ENCODE measurements around the gene GPR12. TPM values are rescaled to one million over a fixed set of nuclear protein-coding genes. Genes with fewer than 3 reads are reported as not detected.

Gene GPR12
- total and polyA plus RNA-seq, 8 donors = 0.05 to 0.31 (median 0.18) TPM; not detected in 5

DNA sequence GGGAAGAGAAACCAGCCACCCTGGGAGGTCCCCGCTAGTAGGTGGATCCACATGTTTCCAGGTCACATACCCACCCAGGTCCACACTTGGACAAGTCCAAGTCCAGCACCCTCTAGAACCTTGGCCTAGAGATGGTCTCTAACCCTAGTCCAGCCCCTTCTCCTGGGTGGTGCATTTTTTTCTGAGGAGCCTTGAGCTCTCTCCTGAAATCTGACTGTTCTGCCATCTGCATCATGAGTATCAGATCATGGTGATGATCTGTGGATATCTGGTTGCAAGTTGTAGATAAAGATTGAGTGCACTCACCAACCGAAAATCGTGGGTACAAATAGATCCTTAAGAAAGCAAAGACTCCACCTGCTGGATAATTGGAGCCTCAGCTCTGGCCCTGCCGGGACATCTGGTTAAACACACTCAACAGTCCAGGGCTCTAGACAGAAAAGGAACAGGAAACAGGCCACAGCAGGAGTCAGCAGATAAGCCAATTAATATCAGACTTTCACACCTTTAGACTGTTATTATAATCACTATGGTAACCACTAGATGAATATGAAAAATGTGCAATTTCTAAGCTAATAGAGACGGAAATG lies 41.1 kb downstream of the GPR12 start:
- Histone ChIP-seq H3K36me3 (no peaks in the 10 kb centered on the region), H3K4me1 (no peaks in the 10 kb centered on the region), H3K27ac (no peak overlapping the region), H3K27me3 (peaks cover 0 to 9% (median 0%) of the 10 kb centered on the region in 3 donors), H3K4me3 (no peak overlapping the region), H3K9me3 (no peaks in the 10 kb centered on the region)
- WGBS, 5 donors = 38 to 64% (median 47%) methylated on average over 5 of the region's 5 CpGs
- DNase-seq = no peak
- intact Hi-C loops (cut with DNase I; ENCODE audit: low total_unique reads) = loop anchor here (10.0 kb wide), 1 partner anchor 205 kb away; no protein-coding TSS in a partner anchor
- TF ChIP-seq POLR2A (IDR thresholded peaks at IDR 0.05) (no peak), POLR2AphosphoS5 (IDR thresholded peaks at IDR 0.05) (no peak), EP300 (IDR thresholded peaks at IDR 0.05) (no peak)
- TF ChIP-seq, protein P1, sequence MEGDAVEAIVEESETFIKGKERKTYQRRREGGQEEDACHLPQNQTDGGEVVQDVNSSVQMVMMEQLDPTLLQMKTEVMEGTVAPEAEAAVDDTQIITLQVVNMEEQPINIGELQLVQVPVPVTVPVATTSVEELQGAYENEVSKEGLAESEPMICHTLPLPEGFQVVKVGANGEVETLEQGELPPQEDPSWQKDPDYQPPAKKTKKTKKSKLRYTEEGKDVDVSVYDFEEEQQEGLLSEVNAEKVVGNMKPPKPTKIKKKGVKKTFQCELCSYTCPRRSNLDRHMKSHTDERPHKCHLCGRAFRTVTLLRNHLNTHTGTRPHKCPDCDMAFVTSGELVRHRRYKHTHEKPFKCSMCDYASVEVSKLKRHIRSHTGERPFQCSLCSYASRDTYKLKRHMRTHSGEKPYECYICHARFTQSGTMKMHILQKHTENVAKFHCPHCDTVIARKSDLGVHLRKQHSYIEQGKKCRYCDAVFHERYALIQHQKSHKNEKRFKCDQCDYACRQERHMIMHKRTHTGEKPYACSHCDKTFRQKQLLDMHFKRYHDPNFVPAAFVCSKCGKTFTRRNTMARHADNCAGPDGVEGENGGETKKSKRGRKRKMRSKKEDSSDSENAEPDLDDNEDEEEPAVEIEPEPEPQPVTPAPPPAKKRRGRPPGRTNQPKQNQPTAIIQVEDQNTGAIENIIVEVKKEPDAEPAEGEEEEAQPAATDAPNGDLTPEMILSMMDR (IDR thresholded peaks at IDR 0.05) = no peak

DNA sequence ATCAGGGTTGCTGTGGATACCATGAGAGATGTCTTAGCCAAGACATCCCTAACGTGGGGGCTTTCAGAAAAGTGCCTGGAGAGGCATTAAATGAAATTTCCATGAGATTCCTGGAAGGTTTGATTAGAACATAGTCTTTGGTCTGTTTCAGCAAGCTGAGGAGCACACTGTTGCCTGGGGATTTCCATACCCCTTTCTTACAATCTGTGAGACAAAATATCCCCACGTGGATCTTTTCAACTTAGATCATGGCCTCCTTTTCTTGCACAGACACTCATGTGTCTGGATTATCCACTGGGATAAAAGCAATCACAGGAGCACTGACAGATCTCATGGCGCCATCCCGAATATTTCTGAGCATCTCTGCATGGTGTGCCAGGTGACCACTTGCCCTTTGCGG lies 41.7 kb downstream of the GPR12 start:
- Histone ChIP-seq H3K36me3 (no peaks in the 10 kb centered on the region), H3K4me3 (no peak overlapping the region), H3K27ac (no peak overlapping the region), H3K9me3 (no peaks in the 10 kb centered on the region), H3K4me1 (no peaks in the 10 kb centered on the region), H3K27me3 (peaks cover 0 to 9% (median 0%) of the 10 kb centered on the region in 3 donors)
- intact Hi-C loops (cut with DNase I; ENCODE audit: low total_unique reads) = loop anchor here (10.0 kb wide), 1 partner anchor 206 kb away; no protein-coding TSS in a partner anchor
- TF ChIP-seq POLR2A (IDR thresholded peaks at IDR 0.05) (no peak), EP300 (IDR thresholded peaks at IDR 0.05) (no peak), POLR2AphosphoS5 (IDR thresholded peaks at IDR 0.05) (no peak)
- TF ChIP-seq, protein P1 (IDR thresholded peaks at IDR 0.05) = no peak
- 74 to 86% (median 79%) methylated on average over 5 of the region's 5 CpGs for WGBS, 5 donors
- DNase-seq = no peak

DNA sequence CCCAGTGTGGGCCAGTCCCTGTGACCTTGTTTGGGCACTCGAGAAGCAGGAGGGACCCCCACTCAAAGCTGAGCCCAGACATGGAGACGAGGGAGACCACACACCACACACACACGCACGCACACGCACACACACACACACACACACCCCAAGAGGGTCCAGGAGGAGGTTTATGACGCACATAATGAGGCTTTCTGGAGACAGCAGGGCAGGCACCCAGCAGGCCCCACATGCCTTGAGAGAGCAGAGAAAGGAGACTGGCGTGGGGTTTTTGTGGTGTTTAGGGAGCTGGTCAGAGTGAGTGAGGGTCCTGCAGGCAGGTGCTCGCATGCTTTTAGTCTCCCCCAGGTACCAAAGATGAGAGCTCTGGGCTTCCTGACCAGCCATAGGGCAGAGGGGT lies 42.4 kb downstream of the GPR12 start:
- 63 to 88% (median 81%) methylated on average over 5 to 8 of the region's 8 CpGs for WGBS, 5 donors

DNA sequence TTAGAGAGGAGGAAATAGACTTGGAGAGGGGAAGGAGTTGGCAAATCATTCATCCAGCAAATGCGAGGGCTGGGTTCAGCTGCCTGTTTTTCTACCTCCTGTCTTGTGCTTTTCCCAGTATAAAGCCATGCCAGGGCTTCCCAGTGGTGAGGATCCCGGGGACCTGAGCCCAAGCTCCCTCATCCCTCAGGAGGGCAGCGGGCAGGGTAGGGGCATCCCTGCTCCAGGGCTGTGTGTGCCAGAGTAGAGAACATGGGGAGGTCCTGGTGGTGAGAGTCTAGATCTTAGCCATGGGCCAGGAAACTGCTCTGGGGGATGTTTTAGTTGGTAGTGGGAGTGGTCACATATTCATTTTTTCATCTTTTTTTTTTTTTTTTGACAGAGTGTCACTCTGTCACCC lies 43.6 kb downstream of the GPR12 start:
- TF ChIP-seq, protein P1 (IDR thresholded peaks at IDR 0.05) = no peak
- TF ChIP-seq EP300 (IDR thresholded peaks at IDR 0.05) = no peak
- TF ChIP-seq POLR2A (IDR thresholded peaks at IDR 0.05) = no peak
- no peak for TF ChIP-seq POLR2AphosphoS5 (IDR thresholded peaks at IDR 0.05)
- no peak overlapping the region for H3K4me3 ChIP-seq
- intact Hi-C loops (cut with DNase I; ENCODE audit: low total_unique reads) = loop anchor here (10.0 kb wide), 1 partner anchor 208 kb away; no protein-coding TSS in a partner anchor
- no peaks in the 10 kb centered on the region for H3K4me1 ChIP-seq
- H3K36me3 ChIP-seq = no peaks in the 10 kb centered on the region
- H3K9me3 ChIP-seq = peaks cover 0 to 7% (median 0%) of the 10 kb centered on the region in 4 donors
- peaks cover 0 to 8% (median 0%) of the 10 kb centered on the region in 3 donors for H3K27me3 ChIP-seq
- WGBS, 5 donors = 74 to 90% (median 86%) methylated on average over 2 to 3 of the region's 3 CpGs
- H3K27ac ChIP-seq = no peak overlapping the region
- DNase-seq = no peak

More for the DNA sequence above, 42.4 kb downstream of the GPR12 start:
- no peak for DNase-seq
- no peaks in the 10 kb centered on the region for H3K4me1 ChIP-seq
- H3K4me3 ChIP-seq = no peak overlapping the region
- peaks cover 0 to 9% (median 0%) of the 10 kb centered on the region in 3 donors for H3K27me3 ChIP-seq
- TF ChIP-seq, protein P1 (IDR thresholded peaks at IDR 0.05) = no peak
- no peak for TF ChIP-seq EP300 (IDR thresholded peaks at IDR 0.05)
- no peak for TF ChIP-seq POLR2A (IDR thresholded peaks at IDR 0.05)
- no peak for TF ChIP-seq POLR2AphosphoS5 (IDR thresholded peaks at IDR 0.05)
- no peaks in the 10 kb centered on the region for H3K36me3 ChIP-seq
- intact Hi-C loops (cut with DNase I; ENCODE audit: low total_unique reads) = loop anchor here (10.0 kb wide), 1 partner anchor 207 kb away; no protein-coding TSS in a partner anchor
- no peaks in the 10 kb centered on the region for H3K9me3 ChIP-seq
- H3K27ac ChIP-seq = no peak overlapping the region
